ENCODE results near the gene DLG5.

DLG5 gene

GRCh38 chr10:77949167-77949566, 22.6 kb upstream of the DLG5 start:
- no peak for DNase-seq (ENCODE audit: low read depth in 2 of 2)

GRCh38 chr10:77946084-77946483, 19.5 kb upstream of the DLG5 start:
- DNase-seq (ENCODE audit: low read depth in 2 of 2): no peak

GRCh38 chr10:77944519-77944918, 18.0 kb upstream of the DLG5 start:
- no peak for DNase-seq (ENCODE audit: low read depth in 2 of 2)

GRCh38 chr10:77943121-77943901, 16.8 kb upstream of the DLG5 start:
- DNase-seq (ENCODE audit: low read depth in 2 of 2): no peak

GRCh38 chr10:77941790-77942189, 15.2 kb upstream of the DLG5 start:
- DNase-seq (ENCODE audit: low read depth in 2 of 2): no peak

- DNase-seq (ENCODE audit: low read depth in 2 of 2): no peak
Observed at GRCh38 chr10:77940627-77941026, 14.1 kb upstream of the DLG5 start.

GRCh38 chr10:77940225-77940624, 13.7 kb upstream of the DLG5 start:
- DNase-seq (ENCODE audit: low read depth in 2 of 2): no peak

- DNase-seq (ENCODE audit: low read depth in 2 of 2): no peak
Observed at GRCh38 chr10:77939561-77940001, 13.0 kb upstream of the DLG5 start.

GRCh38 chr10:77936697-77937567, 10.4 kb upstream of the DLG5 start:
- DNase-seq (ENCODE audit: low read depth in 2 of 2): no peak

GRCh38 chr10:77932016-77932715, 5.6 kb upstream of the DLG5 start:
- no peak for DNase-seq (ENCODE audit: low read depth in 2 of 2)

GRCh38 chr10:77927402-77928246, 1.1 kb upstream of the DLG5 start:
- DNase-seq (ENCODE audit: low read depth in 2 of 2): no peak

- DNase-seq (ENCODE audit: low read depth in 2 of 2): peak in 1 of 2 donors; percentile 5
Observed at GRCh38 chr10:77925795-77926565, 575 bp downstream of the DLG5 start.

GRCh38 chr10:77925410-77925794, 1.2 kb downstream of the DLG5 start:
- no peak for DNase-seq (ENCODE audit: low read depth in 2 of 2)

GRCh38 chr10:77922566-77923179, 3.9 kb downstream of the DLG5 start:
- DNase-seq (ENCODE audit: low read depth in 2 of 2): no peak

- no peak for DNase-seq (ENCODE audit: low read depth in 2 of 2)
Observed at GRCh38 chr10:77922055-77922454, 4.5 kb downstream of the DLG5 start.

- no peak for DNase-seq (ENCODE audit: low read depth in 2 of 2)
Observed at GRCh38 chr10:77921395-77921794, 5.2 kb downstream of the DLG5 start.

GRCh38 chr10:77920495-77920894, 6.1 kb downstream of the DLG5 start:
- DNase-seq (ENCODE audit: low read depth in 2 of 2): no peak

- no peak for DNase-seq (ENCODE audit: low read depth in 2 of 2)
Observed at GRCh38 chr10:77919713-77920108, 6.8 kb downstream of the DLG5 start.

- no peak for DNase-seq (ENCODE audit: low read depth in 2 of 2)
Observed at GRCh38 chr10:77915319-77916105, 11.0 kb downstream of the DLG5 start.
